ENCODE measurements around the gene C4BPA. TPM values are rescaled to one million over a fixed set of nuclear protein-coding genes. Genes with fewer than 3 reads are reported as not detected.

C4BPA gene
- total and polyA plus RNA-seq, 2 of the 4 experiments (the other 2 are of a cell fraction), result not detected

GRCh38 chr1:207140536-207140935 lies 36.5 kb downstream of the C4BPA start:
- H2AK9ac ChIP-seq (replicated peaks; ENCODE audit: low read depth, low read length, poor library complexity), result no peak overlapping the region
- H2AFZ ChIP-seq (replicated peaks; ENCODE audit: low read length, poor library complexity), result no peak overlapping the region
- ChIA-PET POLR2A (ENCODE audit: unreplicated experiment) (no interaction called here), CTCF (no interaction called here)
- H2BK15ac ChIP-seq (ENCODE audit: low read depth, low read length), result no peak overlapping the region
- H4K8ac ChIP-seq (ENCODE audit: low read depth in 2 of 2, low read length in 2 of 2), result no peak overlapping the region
- no peak overlapping the region for H3K56ac ChIP-seq (ENCODE audit: extremely low read depth, insufficient read depth, low read length)
- no peak overlapping the region for H2BK20ac ChIP-seq (ENCODE audit: low read depth, low read length)
- ATAC-seq (ENCODE audit: low read depth), result no peak
- no peaks in the 10 kb centered on the region for H3K4me1 ChIP-seq (ENCODE audit: control insufficient read depth, insufficient read depth, low read length)
- no peaks in the 10 kb centered on the region for H3K9me1 ChIP-seq (ENCODE audit: insufficient read depth, low read length)
- no peaks in the 10 kb centered on the region for H4K20me1 ChIP-seq (ENCODE audit: insufficient read depth, low read length)
- no peaks in the 10 kb centered on the region for H3K79me1 ChIP-seq (ENCODE audit: low read depth in 1 of 2, low read length in 2 of 2)
- no peak for DNase-seq
- H3K9me3 ChIP-seq (ENCODE audit: control insufficient read depth, insufficient read depth, low read length), result no peaks in the 10 kb centered on the region
- no peak overlapping the region for H3K23ac ChIP-seq (ENCODE audit: low read depth, low read length)
- TF ChIP-seq CEBPB (IDR thresholded peaks at IDR 0.05; ENCODE audit: low read depth, low read length), result no peak
- TF ChIP-seq POLR2A (IDR thresholded peaks at IDR 0.05; ENCODE audit: low read depth, low read length), result no peak
- H3K4me3 ChIP-seq (ENCODE audit: insufficient read depth, low read depth, low read length), result no peak overlapping the region
- no peak overlapping the region for H3K14ac ChIP-seq (replicated peaks; ENCODE audit: low read depth, low read length)
- no peak overlapping the region for H2AK5ac ChIP-seq (ENCODE audit: low read depth, low read length)
- H3K4me2 ChIP-seq (ENCODE audit: low read depth, low read length), result no peak overlapping the region
- in situ Hi-C loops (cut with MboI; ENCODE audit: low sequenced_read_pairs) (no loop called here), dilution Hi-C loops (cut with HindIII; ENCODE audit: low sequenced_read_pairs, unreplicated experiment) (no loop called here), intact Hi-C loops (cut with micrococcal nuclease) (no loop called here)
- no peak overlapping the region for H4K5ac ChIP-seq (ENCODE audit: low read depth, low read length)
- H3K18ac ChIP-seq (ENCODE audit: low read depth, low read length), result no peak overlapping the region
- H2BK5ac ChIP-seq (ENCODE audit: low read depth, low read length, poor library complexity, severe bottlenecking), result no peak overlapping the region
- no CpG with 5 or more reads among the region's 1 CpG for WGBS, 2 experiments (ENCODE audit: extremely low coverage in 2 of 2, insufficient read length in 1 of 2)
- H3K27ac ChIP-seq (ENCODE audit: insufficient read depth, low read length), result no peak overlapping the region
- no peaks in the 10 kb centered on the region for H3K36me3 ChIP-seq (ENCODE audit: control insufficient read depth, insufficient read depth, low read length)
- H4K91ac ChIP-seq (ENCODE audit: insufficient read depth, low read depth, low read length), result no peak overlapping the region
- no peak overlapping the region for H3K4ac ChIP-seq (ENCODE audit: low read depth, low read length)
- H3K9ac ChIP-seq (ENCODE audit: low read depth, low read length), result no peak overlapping the region
- no peak overlapping the region for H2BK120ac ChIP-seq (ENCODE audit: low read depth, low read length)
- no peaks in the 10 kb centered on the region for H3K27me3 ChIP-seq (ENCODE audit: control insufficient read depth, insufficient read depth, low read length)
- BruUV-seq (replicated peaks), result no TSS peak

Measured in IMR-90 (cell line).